ENCODE results near the gene MRPS35.

MRPS35 gene

GRCh38 chr12:27673101-27673718, 37.4 kb upstream of the MRPS35 start:
- no peak for TF ChIP-seq CTCF (conservative IDR thresholded peaks at IDR 0.05; ENCODE audit: control insufficient read depth, insufficient read depth, low read depth, low read length)
- DNase-seq (ENCODE audit: low read depth), result no peak
- no peak overlapping the region for H3K4me3 ChIP-seq (ENCODE audit: control insufficient read depth, low read depth, low read length)

DNA sequence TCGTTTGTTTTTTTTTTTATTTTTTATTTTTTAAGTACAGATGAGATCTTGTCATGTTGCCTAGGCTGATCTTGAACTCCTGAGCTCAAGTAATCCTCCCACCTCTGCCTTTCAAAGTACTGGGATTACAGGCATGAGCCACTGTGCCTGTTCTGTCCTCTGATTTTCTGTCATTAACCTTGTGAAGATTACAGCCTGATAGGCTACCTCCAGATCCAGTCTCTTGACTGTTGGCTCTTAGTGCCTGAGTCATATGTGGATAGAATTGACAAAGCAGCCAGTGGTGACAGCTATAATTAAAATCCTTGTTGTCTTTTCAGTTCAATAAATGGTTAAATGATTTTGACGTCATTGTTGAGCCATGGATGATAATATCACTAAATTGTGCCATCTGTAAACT, 35.6 kb upstream of the MRPS35 start:
- no peak for DNase-seq (ENCODE audit: low read depth)
- no peak overlapping the region for H3K4me3 ChIP-seq (ENCODE audit: control insufficient read depth, low read depth, low read length)
- no peak for TF ChIP-seq CTCF (conservative IDR thresholded peaks at IDR 0.05; ENCODE audit: control insufficient read depth, insufficient read depth, low read depth, low read length)

DNA sequence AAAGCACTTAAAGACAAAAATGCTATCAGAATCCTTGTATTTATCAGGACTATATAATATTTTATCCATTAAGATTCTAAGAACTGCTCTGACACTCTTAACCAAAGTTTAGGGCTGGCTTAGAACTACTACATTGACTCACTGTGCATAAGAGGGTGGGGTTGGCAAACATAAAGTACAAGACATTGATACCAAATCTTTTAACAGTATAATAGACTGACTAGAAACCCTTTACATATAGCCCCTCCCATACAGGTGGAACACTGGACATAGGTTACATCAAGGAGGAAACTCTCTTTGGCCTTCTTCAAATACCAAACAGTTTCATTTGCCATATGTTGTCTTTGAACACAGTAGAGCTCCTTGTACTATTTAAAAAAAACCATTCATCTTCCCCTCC, 30.0 kb upstream of the MRPS35 start:
- TF ChIP-seq CTCF (conservative IDR thresholded peaks at IDR 0.05; ENCODE audit: control insufficient read depth, insufficient read depth, low read depth, low read length), result no peak
- H3K4me3 ChIP-seq (ENCODE audit: control insufficient read depth, low read depth, low read length), result no peak overlapping the region
- DNase-seq (ENCODE audit: low read depth), result no peak

- H3K4me3 ChIP-seq (ENCODE audit: control insufficient read depth, low read depth, low read length), result no peak overlapping the region
- DNase-seq (ENCODE audit: low read depth), result peak; percentile 36
- TF ChIP-seq CTCF (conservative IDR thresholded peaks at IDR 0.05; ENCODE audit: control insufficient read depth, insufficient read depth, low read depth, low read length), result no peak
Observed at GRCh38 chr12:27682534-27682933, 28.1 kb upstream of the MRPS35 start.

- H3K4me3 ChIP-seq (ENCODE audit: control insufficient read depth, low read depth, low read length), result no peak overlapping the region
- no peak for DNase-seq (ENCODE audit: low read depth)
- TF ChIP-seq CTCF (conservative IDR thresholded peaks at IDR 0.05; ENCODE audit: control insufficient read depth, insufficient read depth, low read depth, low read length), result no peak
Observed at GRCh38 chr12:27685274-27685673, 25.4 kb upstream of the MRPS35 start.

DNA sequence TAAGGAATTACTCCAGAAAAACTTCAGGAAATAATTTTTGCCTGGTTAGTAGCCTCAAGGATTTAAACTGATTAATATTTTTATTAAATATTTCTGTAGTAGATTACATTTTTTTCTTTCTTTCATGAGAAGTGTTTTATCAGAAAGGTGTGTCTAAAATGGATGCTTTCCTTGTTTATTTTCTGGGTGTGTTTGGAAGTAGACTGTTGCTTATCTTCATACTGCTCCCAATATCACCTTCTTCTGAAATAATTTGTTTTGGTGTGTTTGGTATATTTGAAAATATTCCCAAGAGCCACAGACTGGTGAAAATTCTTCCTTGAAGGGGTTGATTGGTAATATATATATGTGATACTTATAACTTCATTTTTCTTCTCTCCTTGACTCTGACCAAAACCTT, 24.5 kb upstream of the MRPS35 start:
- DNase-seq (ENCODE audit: low read depth), result no peak
- TF ChIP-seq CTCF (conservative IDR thresholded peaks at IDR 0.05; ENCODE audit: control insufficient read depth, insufficient read depth, low read depth, low read length), result no peak
- no peak overlapping the region for H3K4me3 ChIP-seq (ENCODE audit: control insufficient read depth, low read depth, low read length)

- TF ChIP-seq CTCF (conservative IDR thresholded peaks at IDR 0.05; ENCODE audit: control insufficient read depth, insufficient read depth, low read depth, low read length), result no peak
- DNase-seq (ENCODE audit: low read depth), result no peak
Observed at GRCh38 chr12:27688671-27689070, 22.0 kb upstream of the MRPS35 start.

More at GRCh38 chr12:27688671-27689070, 22.0 kb upstream of the MRPS35 start:
- no peak overlapping the region for H3K4me3 ChIP-seq (ENCODE audit: control insufficient read depth, low read depth, low read length)
